NCI-H345 treated with DMSO at 0.1 percent for 48 hours (cell line): Measurements from ENCODE around the gene CDC42EP4.

Experiments used
- DNase-seq: peaks from one replicate; lab custom pipeline; 2025; ENCODE audit not compliant: unreplicated experiment; lab: John Stamatoyannopoulos, UW

Gene CDC42EP4

DNA sequence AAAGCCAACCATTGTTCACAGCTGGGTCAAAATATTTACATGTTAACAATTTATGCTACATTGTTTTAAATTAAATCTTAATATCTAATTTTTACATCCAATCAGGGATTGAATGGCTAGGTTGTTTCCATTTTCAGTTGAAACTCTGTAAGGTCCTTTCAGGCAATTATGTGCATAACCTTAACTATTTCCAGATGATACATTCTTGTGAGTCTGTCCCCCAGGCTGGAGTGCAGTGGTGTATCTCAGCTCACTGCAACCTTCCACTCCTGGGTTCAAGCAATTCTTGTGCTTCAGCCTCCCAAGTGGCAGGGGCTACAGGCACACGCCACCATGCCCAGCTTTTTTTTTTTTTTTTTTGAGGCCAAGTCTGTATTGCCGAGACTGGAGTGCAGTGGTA, 10.4 kb downstream of the CDC42EP4 start:
- DNase-seq, result no peak

DNA sequence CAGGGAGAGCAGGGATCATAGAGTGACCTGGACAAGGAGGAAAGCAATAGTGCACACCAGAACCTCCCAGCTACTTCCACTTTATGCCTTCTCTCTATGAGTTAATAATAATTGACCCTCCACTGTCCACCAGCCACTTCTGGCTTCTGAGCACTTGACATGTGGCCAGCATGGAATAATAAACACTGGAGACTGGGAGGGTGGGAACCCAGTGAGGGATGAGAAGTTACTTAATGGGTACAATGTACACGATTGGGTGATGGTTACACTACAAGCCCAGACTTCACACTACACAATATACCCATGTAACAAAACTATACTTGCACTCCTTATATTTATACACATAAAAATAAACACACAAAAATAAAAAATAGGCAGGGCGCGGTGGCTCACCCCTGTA, 11.4 kb downstream of the CDC42EP4 start:
- no peak for DNase-seq

DNA sequence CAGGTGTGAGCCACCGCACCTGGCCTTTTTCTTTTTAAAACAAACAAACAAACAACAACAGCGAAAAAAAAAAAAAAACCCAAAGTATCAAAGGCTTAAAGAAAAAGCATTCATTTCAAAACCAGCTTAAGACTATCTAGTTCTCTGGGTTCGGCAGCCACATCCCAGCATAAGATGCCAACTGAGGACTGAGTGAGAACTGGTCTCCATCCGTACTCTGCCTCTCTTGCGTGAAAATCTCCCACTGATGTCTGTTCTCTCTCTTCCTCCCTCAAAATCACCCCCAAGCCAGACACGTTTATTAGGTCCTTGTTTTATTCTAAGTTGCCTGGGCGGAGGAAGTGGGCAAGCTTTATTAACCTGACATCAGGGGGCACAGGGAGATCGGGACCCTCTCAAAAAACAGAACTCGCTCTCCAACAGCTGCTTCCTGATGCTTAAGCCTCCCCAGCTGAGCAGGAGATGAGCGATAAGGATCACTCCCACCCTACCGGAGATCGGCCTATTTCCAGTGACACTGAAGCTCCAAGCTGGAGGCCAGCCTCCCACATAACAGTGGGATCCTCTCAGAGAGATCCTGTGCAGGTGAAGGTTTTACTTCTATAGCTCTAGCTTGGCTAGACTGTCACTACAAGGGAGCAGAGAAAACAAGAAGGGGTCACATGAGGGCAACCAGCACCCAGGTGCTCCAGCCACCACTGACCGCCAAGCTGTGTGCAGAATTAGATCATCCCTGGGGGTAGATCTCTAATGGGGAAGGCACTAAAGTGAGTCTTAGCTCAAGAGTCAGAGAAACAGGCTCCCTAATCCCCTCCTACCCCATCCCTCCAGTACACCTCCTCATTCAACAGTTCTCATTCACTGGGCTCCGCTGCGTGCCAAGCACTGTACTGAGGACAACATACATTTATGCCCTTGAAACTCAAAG, 13.6 kb downstream of the CDC42EP4 start:
- no peak for DNase-seq

DNA sequence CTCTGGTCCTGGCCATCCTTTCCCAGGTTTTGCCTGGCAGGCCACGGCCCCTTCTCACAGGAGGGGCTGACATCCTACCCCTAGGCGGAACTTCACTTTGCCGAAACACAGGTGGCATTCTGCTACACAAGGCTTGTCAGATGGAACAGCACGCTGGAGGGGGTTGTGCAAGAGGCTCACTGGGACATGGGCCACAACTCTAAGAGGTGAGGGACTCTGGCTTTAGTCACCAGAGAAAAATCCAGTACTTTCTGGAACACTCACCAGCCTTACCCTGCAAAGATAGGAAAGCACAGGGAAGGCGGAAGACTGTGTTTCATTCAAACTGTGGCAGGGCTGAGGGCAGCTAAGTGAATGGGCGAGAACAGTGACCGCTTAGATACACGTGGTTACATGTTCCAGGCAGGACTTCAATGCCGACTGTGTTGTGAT, 18.3 kb downstream of the CDC42EP4 start:
- DNase-seq, result no peak

DNA sequence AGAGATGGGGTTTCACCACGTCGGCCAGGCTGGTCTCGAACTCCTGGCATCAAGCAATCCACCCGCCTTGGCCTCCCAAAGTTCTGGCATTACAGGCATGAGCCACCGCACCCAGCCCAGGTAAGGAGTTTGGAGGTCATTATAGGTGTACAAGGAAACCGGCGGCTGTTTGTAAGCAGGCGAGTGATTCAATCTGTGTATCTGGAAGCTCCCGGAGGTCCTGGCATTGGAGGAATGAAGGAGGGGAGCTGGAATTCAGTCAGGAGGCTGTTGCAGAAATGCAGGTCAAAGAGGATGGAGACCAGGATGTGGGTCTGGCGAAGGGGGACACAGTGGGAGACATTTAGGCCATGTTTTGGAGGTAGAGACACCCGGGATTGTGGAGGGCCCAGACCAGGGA, 18.8 kb downstream of the CDC42EP4 start:
- DNase-seq, result no peak

DNA sequence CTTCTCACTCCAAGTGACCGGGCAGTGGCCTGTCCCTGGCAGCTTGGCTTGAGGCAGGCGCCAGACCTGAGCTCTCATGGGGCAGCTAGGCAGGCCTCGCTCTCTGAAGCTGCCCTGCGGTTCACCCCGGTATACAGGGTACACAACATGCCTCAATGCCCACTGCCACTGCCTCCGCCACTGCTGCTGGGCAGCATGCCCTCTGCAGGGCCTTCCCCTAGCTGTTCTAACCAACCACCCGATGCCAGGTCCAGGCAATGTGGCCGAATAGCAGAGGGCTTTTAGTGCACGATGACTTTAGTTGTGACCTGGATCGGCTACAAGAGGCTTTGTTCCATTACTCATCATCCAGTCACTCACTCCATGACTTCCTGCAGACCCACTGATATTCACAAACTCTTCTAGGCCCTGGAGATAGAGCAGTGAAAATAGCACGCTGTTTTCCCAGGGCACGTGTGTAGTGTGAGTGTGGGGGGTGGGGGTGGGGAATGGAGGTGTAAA, 19.7 kb downstream of the CDC42EP4 start:
- no peak for DNase-seq

DNA sequence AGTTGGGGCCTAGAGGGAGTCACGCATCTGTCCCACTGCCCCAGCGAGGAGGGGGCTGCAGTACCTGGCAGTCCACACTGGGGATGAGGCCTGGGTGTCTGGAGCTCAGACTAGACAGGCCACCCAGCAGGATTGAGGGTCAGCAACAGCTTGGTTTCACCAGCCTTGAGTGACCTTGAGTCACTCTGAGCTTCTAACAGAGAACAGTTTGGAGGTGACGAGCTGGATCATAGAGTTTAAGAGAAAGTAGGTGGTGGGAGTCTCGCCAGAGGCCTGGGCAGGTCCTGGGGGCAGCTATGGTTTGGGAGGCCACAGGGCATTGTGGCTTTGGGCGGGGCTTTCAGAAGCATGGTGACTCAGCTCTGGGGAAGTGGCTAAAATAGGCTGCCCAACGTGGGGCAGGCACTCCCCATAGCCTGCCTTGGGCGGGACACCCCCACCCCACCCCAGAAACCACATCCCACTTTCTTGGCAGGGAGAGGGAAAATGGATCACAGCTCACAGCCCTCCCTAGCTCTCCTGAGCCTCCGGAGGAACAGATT, 20.5 kb downstream of the CDC42EP4 start:
- no peak for DNase-seq

DNA sequence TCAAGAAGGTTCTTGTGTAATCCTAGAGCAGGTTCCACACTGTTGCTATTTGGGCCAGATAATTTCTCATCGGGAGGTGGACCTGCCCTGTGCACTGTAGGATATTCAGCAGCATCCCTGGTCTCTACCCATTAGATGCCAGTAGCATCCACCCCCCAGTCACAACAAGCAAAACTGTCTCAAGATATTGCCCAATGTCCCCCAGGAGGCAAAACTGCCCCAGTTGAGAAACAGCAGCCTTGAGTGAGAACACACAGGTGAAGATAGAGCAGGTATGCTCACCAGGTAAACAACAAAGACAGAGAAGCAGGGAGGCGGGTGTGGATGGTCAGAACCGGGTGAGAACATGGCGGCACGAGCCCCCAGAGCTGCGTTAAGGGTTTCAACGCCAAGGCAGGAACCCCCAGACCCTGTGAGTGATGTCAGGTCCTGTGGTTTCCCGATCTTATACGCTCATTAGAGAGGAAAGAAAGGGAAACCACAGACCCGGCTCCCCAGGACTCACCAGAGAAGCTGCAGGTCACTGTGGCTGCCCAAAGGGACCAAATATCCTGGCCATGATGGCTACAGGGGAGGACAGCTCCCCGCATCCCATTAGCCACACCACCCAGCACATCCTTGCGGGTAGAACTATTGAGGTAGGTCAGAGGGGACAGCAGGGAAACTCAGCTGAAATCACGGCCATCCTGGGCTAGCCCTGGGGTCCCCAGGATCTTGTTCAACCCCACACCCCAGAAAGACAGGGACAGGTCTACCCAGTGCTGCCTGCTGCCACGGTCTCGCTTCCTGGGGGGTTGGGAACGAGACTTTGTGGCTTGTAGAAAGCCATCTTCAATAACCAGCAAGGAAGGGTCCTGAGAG, 21.2 kb downstream of the CDC42EP4 start:
- DNase-seq, result no peak

DNA sequence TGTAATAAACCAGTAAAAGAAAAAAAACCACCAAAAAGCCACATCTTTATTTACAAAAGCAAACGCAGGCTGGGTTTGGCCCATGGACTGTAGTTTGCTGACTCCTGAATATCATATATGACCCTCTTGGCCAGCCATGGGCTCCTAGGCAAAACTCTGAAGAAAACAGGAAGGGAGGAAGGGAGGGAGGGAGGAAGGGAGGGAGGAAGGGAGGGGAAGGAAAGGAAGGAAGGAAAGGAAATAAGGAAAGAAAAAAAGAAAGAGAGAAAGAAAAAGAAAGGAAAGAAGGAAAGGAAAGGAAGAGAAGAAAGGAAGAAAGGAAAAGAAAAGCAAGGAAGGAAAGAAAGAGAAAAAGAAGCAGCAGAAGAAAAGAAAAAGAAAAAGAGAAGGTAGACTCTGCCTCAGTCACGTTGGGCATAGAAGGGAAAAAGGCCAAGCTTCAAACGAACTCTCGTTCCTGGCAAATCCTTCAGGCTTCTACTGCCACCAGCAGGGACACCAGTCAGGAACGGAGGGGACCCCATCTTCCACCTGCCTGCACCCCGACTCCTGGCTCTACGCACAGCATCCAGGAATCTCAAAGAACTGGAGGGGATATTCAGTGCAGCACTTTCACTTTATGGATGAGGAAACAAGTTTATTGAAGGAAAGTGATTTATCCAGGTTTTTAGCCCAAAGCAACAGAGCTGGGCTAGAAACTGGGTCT, 22.1 kb downstream of the CDC42EP4 start:
- DNase-seq, result no peak

DNA sequence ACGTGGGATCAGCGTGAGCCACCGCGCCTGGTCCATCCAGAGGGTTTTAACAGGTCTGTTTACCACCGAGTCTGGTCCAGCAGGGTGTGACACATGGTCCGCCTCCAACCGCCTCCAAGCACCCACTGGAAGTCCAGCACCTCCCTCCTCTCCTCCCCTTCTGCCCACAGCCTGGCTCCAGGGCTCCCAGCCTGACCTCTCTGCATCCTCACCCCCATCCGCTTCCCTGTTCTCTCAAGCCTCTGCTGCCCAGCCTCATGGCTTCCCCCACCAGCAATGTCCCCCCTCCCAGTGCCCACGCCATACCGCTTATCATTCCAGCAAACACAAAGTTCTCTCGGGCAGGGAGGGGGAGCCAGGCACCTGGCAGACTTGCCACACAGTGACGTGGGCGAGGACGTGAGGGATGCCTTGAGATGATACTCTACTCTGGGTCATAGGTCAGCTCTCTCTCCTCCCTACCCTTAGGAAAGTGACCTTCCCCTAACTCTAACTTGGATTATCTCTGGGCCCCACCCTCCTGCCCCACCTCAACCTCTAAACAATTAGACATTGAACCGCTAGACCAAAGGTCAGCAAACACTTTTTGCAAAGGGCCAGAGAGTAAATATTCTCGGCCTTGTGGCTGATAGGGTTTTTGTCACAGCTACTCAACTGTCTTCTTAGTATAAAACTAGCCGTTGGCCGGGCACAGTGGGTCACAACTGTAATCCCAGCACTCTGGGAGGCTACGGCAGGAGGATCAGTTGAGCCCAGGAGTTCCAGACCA, 23.1 kb downstream of the CDC42EP4 start:
- no peak for DNase-seq

DNA sequence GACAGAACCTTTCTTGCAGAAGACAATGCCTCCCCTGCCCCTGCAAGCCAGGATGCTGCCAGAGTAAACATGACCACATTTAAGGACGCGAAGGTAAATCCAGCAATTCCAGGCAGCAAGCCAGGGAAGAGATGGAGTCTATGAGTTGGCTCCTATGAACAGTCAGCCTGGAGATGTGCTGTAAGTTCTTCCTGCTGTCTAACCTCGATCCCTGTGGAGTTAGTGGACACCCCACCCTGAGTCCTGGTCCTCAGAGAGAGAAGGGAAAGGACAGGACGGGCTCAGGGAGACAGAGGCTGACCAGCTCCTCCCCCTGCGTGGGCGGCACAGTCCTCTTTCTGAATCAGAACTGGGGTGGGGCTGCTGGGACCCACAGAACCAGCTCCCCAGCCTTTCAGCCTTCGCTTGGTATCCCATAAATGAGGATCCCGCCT, 24.9 kb downstream of the CDC42EP4 start:
- DNase-seq, result no peak

DNA sequence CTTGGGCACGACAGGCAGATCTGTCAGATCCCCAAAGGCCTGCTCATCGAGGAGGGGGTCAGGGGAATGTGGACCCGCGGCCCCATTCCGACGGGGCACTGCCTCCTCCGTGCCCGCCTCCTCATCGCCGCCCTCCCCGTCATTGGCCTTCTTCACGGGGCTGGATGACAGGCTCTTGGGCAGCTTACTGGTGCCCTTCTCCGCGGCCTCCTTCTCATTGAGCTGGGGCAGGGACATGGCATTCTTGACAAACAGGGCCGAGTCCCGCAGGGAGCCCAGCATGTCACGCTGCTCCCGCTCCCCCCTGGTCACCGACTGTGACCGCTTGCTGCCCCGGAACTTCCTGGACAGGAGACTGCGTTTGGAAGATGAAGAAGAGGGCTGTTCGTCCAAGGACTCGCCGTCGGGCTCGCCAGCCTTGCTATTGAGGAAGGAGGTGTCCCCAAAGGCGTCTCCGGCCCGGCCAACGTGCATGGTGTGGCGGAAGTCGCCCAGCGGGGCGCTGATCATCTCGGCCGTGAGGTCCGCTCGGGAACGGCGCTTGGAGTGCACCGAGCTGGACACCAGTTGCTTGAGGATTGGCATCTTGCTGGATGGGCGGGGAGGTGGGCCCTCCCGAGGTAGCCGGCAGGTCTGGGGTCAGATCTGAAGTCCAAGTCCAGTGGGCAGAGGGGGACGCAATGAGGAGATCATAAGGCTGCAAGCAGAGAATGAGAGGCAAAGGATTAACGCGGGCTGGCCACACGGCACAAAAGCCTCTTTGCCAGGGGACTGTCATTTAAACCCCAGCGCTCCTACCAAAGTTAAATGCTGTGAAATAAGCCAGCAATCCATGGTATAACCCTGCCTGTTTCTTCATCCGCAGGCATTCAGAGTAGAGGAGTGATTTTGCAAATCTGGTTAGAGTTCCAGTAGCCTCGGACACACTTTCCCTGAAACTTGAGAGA, 25.6 kb downstream of the CDC42EP4 start:
- DNase-seq, result no peak

DNA sequence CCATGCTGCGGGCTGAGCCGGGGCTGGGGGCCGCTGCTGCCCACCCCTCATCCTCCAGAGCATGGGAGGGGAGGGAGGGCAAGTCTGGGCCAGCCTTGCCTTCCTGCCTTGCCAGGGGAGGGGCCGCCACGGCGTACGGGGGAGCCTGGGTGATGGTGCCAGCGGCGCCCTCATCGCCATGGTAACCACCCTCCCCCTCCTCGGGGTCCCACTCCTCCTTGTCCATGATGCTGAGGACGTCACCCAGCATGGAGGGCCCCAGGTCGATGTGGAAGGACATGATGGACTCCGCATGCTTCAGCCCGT, 26.2 kb downstream of the CDC42EP4 start:
- DNase-seq, result no peak

DNA sequence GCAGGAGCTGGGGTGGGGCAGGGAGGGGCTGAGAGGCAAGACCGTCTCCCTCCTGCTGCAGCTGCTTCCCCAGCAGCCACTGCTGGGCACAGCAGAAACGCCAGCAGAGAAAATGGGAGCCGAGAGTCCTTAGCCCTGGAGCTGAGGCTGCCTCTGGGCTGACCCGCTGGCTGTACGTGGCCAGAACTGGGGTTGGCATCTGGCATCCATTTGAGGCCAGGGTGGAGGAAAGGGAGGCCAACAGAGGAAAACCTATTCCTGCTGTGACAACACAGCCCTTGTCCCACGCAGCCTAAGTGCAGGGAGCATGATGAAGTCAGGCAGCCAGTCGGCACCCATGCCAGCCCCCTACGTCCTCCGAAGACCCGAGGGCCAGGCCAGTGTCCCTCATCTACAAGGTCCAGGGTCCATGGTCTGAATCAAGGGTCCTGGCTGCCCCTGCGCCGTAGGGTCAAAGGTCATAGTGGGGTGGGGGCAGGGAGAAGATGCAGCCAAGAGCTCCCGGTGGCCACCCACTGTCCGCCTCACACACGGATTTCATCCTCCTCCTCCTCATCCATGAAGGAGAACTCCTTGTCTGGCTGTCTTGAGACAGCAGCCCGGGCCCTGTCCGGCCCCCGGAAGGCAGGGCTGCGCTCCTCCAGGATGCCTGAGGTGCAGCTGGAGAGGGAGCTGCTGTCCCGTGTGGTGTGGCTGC, 26.7 kb downstream of the CDC42EP4 start:
- no peak for DNase-seq

DNA sequence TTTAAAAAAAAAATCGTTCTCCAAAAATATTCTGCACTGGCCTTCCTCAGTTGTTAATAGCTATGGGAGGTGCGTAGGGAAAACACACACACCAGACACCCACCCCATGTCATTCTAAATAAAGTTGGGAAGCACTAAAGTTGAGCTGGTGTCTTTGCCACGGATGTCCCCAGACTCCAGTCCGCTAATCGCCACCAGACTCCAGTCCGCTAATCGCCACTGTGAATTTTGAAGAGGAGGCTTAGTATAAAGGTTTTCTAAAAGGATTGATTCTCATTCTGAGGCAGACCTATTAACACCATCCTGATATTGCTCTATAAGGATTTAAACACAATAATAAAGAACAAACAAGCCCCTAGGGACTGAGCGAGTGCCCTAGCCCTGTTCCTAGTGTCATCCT, 27.4 kb downstream of the CDC42EP4 start:
- no peak for DNase-seq

DNA sequence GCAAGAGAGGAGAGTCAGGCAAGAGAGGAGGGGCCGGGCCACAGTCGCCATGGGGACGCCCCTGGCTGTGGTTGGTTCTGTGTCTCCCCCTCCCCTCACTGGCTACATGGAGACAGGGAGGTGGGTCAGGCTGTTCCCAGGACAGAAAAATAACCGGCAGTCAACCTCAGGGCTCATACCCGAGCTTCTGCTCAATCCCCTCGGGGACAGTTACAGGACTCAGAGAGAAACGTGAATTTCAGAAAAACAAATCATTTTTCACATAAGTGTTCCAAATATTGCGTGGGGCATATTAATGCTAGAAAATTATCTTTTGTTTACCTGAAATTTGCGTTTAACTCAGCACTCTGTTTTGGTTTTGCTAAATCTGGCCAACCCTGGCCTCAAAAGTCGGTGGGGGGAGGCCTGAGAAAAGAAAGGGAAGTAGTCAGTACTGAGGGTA, 27.9 kb downstream of the CDC42EP4 start:
- DNase-seq, result no peak

DNA sequence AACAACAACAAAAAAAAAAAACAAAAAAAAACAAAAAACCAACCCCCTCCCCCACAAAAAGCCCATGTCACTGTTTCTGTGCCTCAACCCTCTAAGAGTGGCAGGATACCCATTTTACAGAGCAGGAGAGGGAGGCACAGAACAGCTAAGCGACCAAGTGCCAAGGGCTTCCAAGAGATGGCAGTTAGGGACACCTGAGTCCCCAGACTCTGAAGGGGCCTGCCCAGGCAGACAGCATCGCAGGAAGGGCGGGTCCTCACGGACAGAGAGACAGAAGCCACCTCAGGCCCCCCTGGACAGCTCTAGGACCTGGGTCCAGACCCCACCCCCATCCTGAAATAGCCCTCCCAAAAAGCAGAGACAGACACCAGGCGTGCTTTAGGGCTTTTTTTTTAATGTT, 28.6 kb downstream of the CDC42EP4 start:
- no peak for DNase-seq

DNA sequence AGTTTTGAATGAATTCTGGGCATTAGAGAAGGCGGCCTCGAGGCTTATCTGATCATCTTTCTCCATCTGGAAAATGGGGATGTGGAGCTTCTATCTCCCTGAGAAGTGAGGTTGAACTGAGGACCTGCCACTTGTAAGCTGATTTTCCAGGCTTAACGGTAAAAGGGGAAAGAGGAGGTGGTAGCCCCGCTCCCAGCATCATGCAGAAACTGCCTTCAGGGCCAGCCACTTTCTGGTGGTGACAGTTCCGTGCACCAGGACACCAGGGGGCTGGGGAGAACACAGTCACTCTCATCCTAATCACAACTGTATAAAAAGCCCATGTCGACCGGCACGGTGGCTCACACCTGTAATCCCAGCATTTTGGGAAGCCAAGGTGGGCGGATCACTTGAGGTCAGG, 29.2 kb downstream of the CDC42EP4 start:
- no peak for DNase-seq

DNA sequence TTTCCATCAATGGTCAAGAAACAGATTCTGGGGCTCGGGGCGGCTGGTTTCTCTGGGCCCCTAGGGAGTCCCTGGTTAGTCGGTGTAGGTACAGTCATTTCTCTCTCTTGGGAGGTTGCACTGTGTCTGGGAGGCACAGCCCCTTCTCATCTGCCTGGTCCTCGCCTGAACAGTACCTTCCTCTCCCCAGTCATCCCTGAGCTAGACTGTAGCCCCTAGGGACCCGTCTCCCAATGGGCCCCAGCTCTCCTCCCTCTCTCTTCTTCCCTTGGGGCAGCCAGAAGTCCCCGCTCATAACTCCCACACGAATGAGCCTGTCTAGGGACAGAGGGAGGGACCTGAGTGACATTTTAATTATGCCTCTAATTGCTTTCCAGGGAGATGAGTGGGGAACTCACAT, 29.9 kb downstream of the CDC42EP4 start:
- no peak for DNase-seq
